Body of pancreas (tissue), 4 donors: ENCODE data around the gene SYNE4. TPM values are rescaled to one million over a fixed set of nuclear protein-coding genes. Genes with fewer than 3 reads are reported as not detected.

Experiments
- ATAC-seq: fragments of 150-250 bp; one replicate; pipeline ENCODE4 v1.9.1; 2016
- DNase-seq, 4 donors: peaks; one replicate each; pipeline ENCODE4 v3.0.0-alpha.2; 2019
- H3K27ac ChIP-seq, 4 donors: fragments of 200-600 bp; sonication (generic); 1 replicate in 3 of 4; 2 replicates in 1 of 4; pipeline versions ENCODE4 v1.5.1 to v1.6.1; 2016 to 2019; ENCODE audit warnings: mild to moderate bottlenecking in 1 of 4, mixed read lengths in 1 of 4, moderate library complexity in 1 of 4
- H3K27me3 ChIP-seq, 2 donors: fragments of 200-600 bp; sonication (generic); one replicate each; pipeline ENCODE4 v1.6.0; 2016; ENCODE audit warnings: mild to moderate bottlenecking in 1 of 2
- H3K36me3 ChIP-seq, 2 donors: fragments of 200-600 bp; sonication (generic); replicated peaks in 1 of 2; 2 replicates each; pipeline ENCODE4 v1.5.1; 2016; ENCODE audit warnings: low read depth in 2 of 2; ENCODE audit not compliant: insufficient read depth in 1 of 2
- H3K4me1 ChIP-seq: fragments of 200-600 bp; sonication (generic); one replicate; pipeline ENCODE4 v1.6.0; 2016
- H3K4me3 ChIP-seq, 2 donors: fragments of 200-600 bp; sonication (generic); 1 replicate in 1 of 2; 2 replicates in 1 of 2; pipeline ENCODE4 v1.5.1; 2016 to 2019
- H3K9me3 ChIP-seq, 3 donors: fragments of 200-600 bp; sonication (generic); 1 replicate in 2 of 3; 2 replicates in 1 of 3; pipeline ENCODE4 v1.5.1; 2016
- POLR2A ChIP-seq, 3 donors: fragments of 450-650 bp; IDR thresholded peaks; one replicate each; pipeline ENCODE4 v1.6.1; 2016; ENCODE audit warnings: antibody characterized with exemption in 3 of 3, mild to moderate bottlenecking in 2 of 3
- WGBS, 2 donors: methylation state at CpG; one replicate each; pipeline ENCODE4 v1.1.5; 2017; 5-methylcytosine and 5-hydroxymethylcytosine counted together
- intact Hi-C: fragments of 100-400 bp; cut with DNase I; formaldehyde crosslinking; loops from one replicate; pipeline ENCODE4 v1.15.1; 2023
- total RNA-seq, 2 donors: library from RNA; depleted of rRNA; stranded (reverse); fragments of >200 nt; gene quantifications; one replicate each; pipeline ENCODE4 v1.1.0, GENCODE V29; 2016
- TF ChIP-seq, protein P1 (sequence below), 7 experiments: fragments of 450-650 bp in 4 of 7; fragments of 200-600 bp in 3 of 7; sonication (generic) in 3 of 7; IDR thresholded peaks; one replicate each; pipeline ENCODE4 v1.5.1; 2016 to 2019; ENCODE audit warnings: antibody characterized with exemption in 7 of 7

Gene SYNE4
- total RNA-seq, 2 donors from 2014 or later = 4.9 to 9.3 TPM

DNA sequence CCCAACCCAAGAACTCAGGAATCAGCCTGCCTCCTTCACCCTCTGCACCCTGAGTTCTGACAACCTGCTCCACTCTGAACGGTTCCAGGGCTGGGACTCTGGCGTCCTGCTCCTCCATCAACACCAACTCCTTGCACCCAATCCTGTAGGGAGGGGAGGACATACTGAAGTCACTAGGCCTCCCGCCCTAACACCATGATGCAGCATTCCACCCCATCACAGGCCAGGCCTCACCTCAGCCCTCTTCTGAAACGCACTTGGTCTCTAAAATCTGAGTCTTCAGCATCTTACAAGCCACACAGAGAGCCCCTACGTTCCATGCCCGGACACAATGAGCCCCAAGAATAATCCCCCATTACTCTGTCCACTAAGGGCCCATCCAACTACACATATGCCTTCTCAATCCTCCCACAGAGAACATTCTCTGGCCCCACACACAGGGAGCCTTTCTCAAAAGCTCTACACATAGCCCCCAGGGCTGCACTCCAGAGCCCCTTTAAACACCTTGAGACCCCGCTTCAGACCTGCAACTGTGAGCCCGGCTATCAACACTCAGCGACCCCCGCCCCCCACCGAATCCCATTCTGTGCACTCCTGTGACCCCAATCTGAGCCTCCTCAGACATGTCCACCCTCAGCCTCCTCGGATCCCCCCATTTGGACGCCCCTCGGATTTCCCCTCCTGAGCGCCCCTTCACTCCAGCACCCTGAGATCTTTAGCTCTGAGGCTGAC, 4.8 kb upstream of the SYNE4 start:
- Histone ChIP-seq H3K9me3 (no peaks in the 10 kb centered on the region), H3K36me3 (no peaks in the 10 kb centered on the region), H3K4me1 (peaks cover 25% of the 10 kb centered on the region), H3K27ac (peak overlapping the region; percentile 49 to 70 (median 56)), H3K27me3 (no peaks in the 10 kb centered on the region), H3K4me3 (peak overlapping the region; percentile 9 to 16)
- no peak for DNase-seq
- no peak for ATAC-seq
- WGBS, 2 donors = 26 to 28% methylated on average over 12 to 15 of the region's 15 CpGs
- intact Hi-C loops = no loop called here
- TF ChIP-seq POLR2A (IDR thresholded peaks at IDR 0.05) = no peak
- TF ChIP-seq, protein P1, sequence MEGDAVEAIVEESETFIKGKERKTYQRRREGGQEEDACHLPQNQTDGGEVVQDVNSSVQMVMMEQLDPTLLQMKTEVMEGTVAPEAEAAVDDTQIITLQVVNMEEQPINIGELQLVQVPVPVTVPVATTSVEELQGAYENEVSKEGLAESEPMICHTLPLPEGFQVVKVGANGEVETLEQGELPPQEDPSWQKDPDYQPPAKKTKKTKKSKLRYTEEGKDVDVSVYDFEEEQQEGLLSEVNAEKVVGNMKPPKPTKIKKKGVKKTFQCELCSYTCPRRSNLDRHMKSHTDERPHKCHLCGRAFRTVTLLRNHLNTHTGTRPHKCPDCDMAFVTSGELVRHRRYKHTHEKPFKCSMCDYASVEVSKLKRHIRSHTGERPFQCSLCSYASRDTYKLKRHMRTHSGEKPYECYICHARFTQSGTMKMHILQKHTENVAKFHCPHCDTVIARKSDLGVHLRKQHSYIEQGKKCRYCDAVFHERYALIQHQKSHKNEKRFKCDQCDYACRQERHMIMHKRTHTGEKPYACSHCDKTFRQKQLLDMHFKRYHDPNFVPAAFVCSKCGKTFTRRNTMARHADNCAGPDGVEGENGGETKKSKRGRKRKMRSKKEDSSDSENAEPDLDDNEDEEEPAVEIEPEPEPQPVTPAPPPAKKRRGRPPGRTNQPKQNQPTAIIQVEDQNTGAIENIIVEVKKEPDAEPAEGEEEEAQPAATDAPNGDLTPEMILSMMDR (IDR thresholded peaks at IDR 0.05) = no peak

DNA sequence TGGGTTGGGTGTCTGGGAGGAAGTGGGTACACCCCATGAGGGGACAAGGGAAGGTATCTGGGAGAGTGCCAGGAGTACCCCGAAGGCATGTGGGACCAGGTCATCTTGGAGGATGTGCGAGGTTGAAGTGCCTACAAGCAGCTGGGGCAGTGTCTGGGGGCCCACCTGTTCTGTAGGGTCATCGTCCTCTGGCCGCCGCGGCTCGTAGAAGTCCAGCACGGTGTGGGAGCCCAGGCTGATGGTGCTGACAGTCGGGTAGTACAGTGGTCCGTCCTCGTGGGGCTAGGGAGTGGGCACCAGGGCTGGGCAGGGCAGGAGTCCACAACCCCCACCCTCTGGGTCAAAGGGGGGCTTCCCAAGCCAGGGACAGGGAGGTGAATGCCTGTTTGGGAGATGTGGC, 1.8 kb upstream of the SYNE4 start:
- no peaks in the 10 kb centered on the region for H3K27me3 ChIP-seq
- DNase-seq (no peak), ATAC-seq (no peak)
- WGBS, 2 donors = 83 to 92% methylated on average over 2 to 11 of the region's 11 CpGs
- no peaks in the 10 kb centered on the region for H3K36me3 ChIP-seq
- no peak overlapping the region for H3K27ac ChIP-seq
- no peak overlapping the region for H3K4me3 ChIP-seq
- intact Hi-C loops = no loop called here
- no peaks in the 10 kb centered on the region for H3K9me3 ChIP-seq
- peaks cover 33% of the 10 kb centered on the region for H3K4me1 ChIP-seq
- TF ChIP-seq, protein P1 (IDR thresholded peaks at IDR 0.05) = no peak
- no peak for TF ChIP-seq POLR2A (IDR thresholded peaks at IDR 0.05)

DNA sequence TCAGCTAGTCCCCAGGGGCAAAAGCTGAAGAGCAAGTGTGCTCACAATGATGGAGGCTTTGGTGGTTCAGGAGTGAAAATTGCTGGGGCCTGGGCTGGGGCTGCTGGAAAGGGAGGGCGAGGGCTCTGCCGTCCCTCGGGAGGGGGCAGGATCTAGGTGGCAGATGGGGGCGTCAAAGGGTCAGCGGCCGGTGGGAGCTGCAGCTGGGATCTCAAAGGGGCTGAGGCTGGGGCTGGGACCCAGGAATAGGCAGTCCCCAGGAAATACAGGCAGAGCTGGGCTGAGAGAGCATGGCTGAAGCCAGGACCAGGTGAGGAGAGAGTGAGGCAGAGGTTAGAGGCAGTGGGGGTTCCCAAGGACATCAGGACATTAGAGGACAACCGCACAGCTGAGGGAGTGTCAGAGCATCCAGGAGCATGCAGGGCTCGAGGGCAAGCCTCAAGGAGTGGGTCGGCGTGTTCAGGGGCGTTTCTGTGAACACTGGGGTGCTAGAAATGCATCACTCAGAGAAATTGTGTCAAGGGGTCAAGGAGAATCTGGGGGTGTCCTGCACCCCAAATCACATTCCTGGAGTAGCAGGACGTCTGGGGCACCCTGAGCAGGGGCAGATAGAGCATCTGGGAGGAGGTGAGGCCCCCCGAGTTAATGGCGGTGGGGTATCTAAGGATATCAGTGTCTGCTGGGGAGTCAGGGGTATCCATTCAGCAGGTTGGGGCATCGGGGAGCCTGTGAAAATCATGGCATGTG, 1.2 kb upstream of the SYNE4 start:
- DNase-seq = no peak

DNA sequence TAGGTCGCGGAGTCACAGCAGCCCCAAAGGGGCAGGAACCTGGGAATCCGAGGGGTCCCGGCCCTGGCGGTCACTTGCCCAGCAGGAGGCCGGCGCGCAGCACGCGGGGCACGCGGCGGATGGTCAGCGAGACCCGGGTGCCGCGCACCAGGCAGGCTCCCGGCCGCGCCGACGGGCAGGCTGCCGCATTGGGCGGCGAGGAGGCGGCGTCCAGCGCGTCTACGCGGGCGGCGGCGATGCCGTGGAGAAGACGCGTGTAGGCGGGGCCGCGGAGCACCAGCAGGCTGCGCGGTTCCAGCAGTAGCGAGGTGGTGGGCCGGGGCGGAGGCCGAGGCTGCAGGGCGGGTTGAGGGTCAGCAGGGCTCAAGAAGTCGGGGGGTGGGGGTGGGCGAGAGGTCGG, 607 bp upstream of the SYNE4 start:
- Histone ChIP-seq H3K4me1 (peaks cover 29% of the 10 kb centered on the region), H3K27me3 (no peaks in the 10 kb centered on the region), H3K4me3 (peak overlapping the region; percentile 10 to 18), H3K36me3 (no peaks in the 10 kb centered on the region), H3K9me3 (no peaks in the 10 kb centered on the region), H3K27ac (peak overlapping the region in 3 of 4 donors; percentile 65 to 84 (median 74))
- 1% methylated on average over 14 to 46 of the region's 50 CpGs for WGBS, 2 donors
- peak; percentile 50 for ATAC-seq
- peak; percentile 66 to 78 (median 74) for DNase-seq
- intact Hi-C loops = no loop called here
- TF ChIP-seq, protein P1 (IDR thresholded peaks at IDR 0.05) = no peak
- peak in 2 of 3 donors; percentile 8 to 10 for TF ChIP-seq POLR2A (IDR thresholded peaks at IDR 0.05)

More for the DNA sequence above, 1.2 kb upstream of the SYNE4 start:
- TF ChIP-seq, protein P1 (IDR thresholded peaks at IDR 0.05) = no peak
- Histone ChIP-seq H3K4me1 (peaks cover 33% of the 10 kb centered on the region), H3K4me3 (peak overlapping the region in 1 of 2 donors; percentile 10), H3K27me3 (no peaks in the 10 kb centered on the region), H3K36me3 (no peaks in the 10 kb centered on the region), H3K27ac (peak overlapping the region in 3 of 4 donors; percentile 65 to 84 (median 74)), H3K9me3 (no peaks in the 10 kb centered on the region)
- no peak for ATAC-seq
- 38 to 43% methylated on average over 12 to 15 of the region's 15 CpGs for WGBS, 2 donors
- intact Hi-C loops = no loop called here
